ENCODE data around the gene EMP1. TPM values are rescaled to one million over a fixed set of nuclear protein-coding genes. Genes with fewer than 3 reads are reported as not detected.

EMP1 gene
- total and polyA plus RNA-seq, 12 donors: 46.2 to 403 (median 88.5) TPM

DNA sequence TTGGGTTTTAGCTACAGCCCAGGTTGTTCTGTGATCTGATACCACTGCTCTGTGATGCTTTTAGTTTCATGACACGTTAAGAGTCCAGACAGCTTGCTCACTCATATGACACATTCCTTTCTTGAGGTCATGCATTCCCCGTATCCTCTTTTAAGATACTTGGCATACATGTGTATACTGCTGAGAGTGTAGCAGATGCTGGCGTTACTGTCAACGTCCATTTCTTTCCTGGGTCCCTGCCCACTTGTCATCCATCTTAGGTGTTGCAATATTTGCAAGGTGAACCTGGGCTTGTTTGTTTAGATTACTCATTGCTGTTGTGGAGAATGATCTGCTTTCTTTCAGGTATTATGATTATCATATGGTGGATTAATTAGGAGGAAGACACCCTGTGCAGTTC lies 9.1 kb upstream of the EMP1 start:
- TF ChIP-seq, protein P1, sequence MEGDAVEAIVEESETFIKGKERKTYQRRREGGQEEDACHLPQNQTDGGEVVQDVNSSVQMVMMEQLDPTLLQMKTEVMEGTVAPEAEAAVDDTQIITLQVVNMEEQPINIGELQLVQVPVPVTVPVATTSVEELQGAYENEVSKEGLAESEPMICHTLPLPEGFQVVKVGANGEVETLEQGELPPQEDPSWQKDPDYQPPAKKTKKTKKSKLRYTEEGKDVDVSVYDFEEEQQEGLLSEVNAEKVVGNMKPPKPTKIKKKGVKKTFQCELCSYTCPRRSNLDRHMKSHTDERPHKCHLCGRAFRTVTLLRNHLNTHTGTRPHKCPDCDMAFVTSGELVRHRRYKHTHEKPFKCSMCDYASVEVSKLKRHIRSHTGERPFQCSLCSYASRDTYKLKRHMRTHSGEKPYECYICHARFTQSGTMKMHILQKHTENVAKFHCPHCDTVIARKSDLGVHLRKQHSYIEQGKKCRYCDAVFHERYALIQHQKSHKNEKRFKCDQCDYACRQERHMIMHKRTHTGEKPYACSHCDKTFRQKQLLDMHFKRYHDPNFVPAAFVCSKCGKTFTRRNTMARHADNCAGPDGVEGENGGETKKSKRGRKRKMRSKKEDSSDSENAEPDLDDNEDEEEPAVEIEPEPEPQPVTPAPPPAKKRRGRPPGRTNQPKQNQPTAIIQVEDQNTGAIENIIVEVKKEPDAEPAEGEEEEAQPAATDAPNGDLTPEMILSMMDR (IDR thresholded peaks at IDR 0.05): no peak
- DNase-seq: no peak
- peaks cover 0 to 11% (median 0%) of the 10 kb centered on the region in 9 donors for H3K4me1 ChIP-seq
- H3K4me3 ChIP-seq: no peak overlapping the region
- intact Hi-C loops (cut with DNase I): no loop called here
- peaks cover 0 to 5% (median 0%) of the 10 kb centered on the region in 7 donors for H3K27me3 ChIP-seq
- ATAC-seq: no peak
- no peaks in the 10 kb centered on the region for H3K36me3 ChIP-seq
- no peak overlapping the region for H3K27ac ChIP-seq
- 49 to 70% methylated on average over 4 of the region's 4 CpGs for WGBS, 2 donors
- H3K9me3 ChIP-seq: no peaks in the 10 kb centered on the region

DNA sequence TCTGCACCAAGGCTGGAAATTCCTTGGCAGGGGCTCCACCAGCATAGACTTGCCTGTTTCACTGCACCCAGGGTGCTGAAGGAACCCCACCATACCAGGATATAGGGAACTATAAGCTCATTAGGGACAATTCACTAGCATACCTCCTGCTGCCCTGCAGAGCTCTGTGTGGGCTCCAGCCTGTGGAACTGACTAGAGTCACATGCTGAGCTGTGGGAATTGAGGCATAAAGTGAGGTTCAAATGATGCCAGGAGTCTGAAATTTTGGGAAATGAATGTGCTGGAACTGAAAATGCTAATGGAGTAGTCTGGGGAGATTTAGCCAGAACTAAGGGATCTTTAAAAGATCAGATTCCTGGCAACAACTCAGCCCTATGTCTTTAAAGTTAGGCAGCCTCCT lies 7.3 kb upstream of the EMP1 start:
- intact Hi-C loops (cut with DNase I): no loop called here
- Histone ChIP-seq H3K4me1 (peaks cover 0 to 25% (median 2%) of the 10 kb centered on the region in 9 donors), H3K9me3 (no peaks in the 10 kb centered on the region), H3K36me3 (no peaks in the 10 kb centered on the region), H3K27me3 (no peaks in the 10 kb centered on the region), H3K27ac (no peak overlapping the region), H3K4me3 (no peak overlapping the region)
- DNase-seq (no peak), ATAC-seq (peak in 6 of 8 donors; percentile 21 to 59 (median 54))
- TF ChIP-seq, protein P1 (IDR thresholded peaks at IDR 0.05): no peak

- intact Hi-C loops (cut with DNase I): loop anchor here in 1 of 10 donors (10.0 kb wide), 1 partner anchor 45 kb away; no protein-coding TSS in a partner anchor
- Histone ChIP-seq H3K36me3 (no peaks in the 10 kb centered on the region), H3K27me3 (no peaks in the 10 kb centered on the region), H3K9me3 (no peaks in the 10 kb centered on the region), H3K4me3 (no peak overlapping the region), H3K4me1 (peaks cover 0 to 31% (median 7%) of the 10 kb centered on the region in 9 donors), H3K27ac (no peak overlapping the region)
- ATAC-seq (no peak), DNase-seq (no peak)
- WGBS, 2 donors: 60 to 61% methylated on average over 3 of the region's 3 CpGs
- TF ChIP-seq, protein P1 (IDR thresholded peaks at IDR 0.05): no peak
Measured at GRCh38 chr12:13190275-13190674, 6.3 kb upstream of the EMP1 start.

GRCh38 chr12:13192719-13193118 lies 3.8 kb upstream of the EMP1 start:
- Histone ChIP-seq H3K36me3 (no peaks in the 10 kb centered on the region), H3K27ac (peak overlapping the region in 1 of 10 donors; percentile 10), H3K27me3 (no peaks in the 10 kb centered on the region), H3K4me1 (peaks cover 7 to 45% (median 18%) of the 10 kb centered on the region in 9 donors), H3K9me3 (no peaks in the 10 kb centered on the region), H3K4me3 (no peak overlapping the region)
- intact Hi-C loops (cut with DNase I): loop anchor here in 1 of 10 donors (10.0 kb wide), 1 partner anchor 48 kb away; no protein-coding TSS in a partner anchor
- TF ChIP-seq, protein P1 (IDR thresholded peaks at IDR 0.05): no peak
- no peak for ATAC-seq
- 97 to 98% methylated on average over 8 of the region's 8 CpGs for WGBS, 2 donors
- no peak for DNase-seq
